Endothelial cell of umbilical vein (primary cell): ENCODE results near the gene CNOT4.

Experiments
- CTCF ChIP-seq, 2 donors: IDR thresholded peaks; 1 replicate in 1 of 2; 2 replicates in 1 of 2; pipeline ENCODE4 v1.5.1; 2011; ENCODE audit warnings: low read length in 2 of 2, mild to moderate bottlenecking in 2 of 2, moderate library complexity in 2 of 2, control low read depth in 1 of 2, inconsistent platforms in 1 of 2, low read depth in 1 of 2; ENCODE audit not compliant: insufficient read depth in 1 of 2; ENCODE audit errors: extremely low read depth in 1 of 2
- EZH2 ChIP-seq: IDR thresholded peaks from 2 replicates; pipeline ENCODE4 v1.6.1; 2012; ENCODE audit warnings: borderline replicate concordance, low read depth, mild to moderate bottlenecking, moderate library complexity, low read length, inconsistent platforms; ENCODE audit not compliant: severe bottlenecking
- FOS ChIP-seq: IDR thresholded peaks from 2 replicates; pipeline ENCODE4 v1.6.1; 2011; ENCODE audit warnings: mild to moderate bottlenecking, low read length, moderate library complexity, borderline replicate concordance; ENCODE audit not compliant: insufficient read depth
- JUN ChIP-seq: IDR thresholded peaks from 2 replicates; pipeline ENCODE4 v1.6.1; 2011; ENCODE audit warnings: borderline replicate concordance, low read depth; ENCODE audit not compliant: insufficient read length, insufficient read depth
- MAX ChIP-seq: IDR thresholded peaks from 2 replicates; pipeline ENCODE4 v1.6.1; 2011; ENCODE audit not compliant: insufficient read depth, insufficient read length
- MYC ChIP-seq: IDR thresholded peaks from one replicate; pipeline ENCODE4 v1.6.1; 2011; ENCODE audit warnings: mild to moderate bottlenecking, low read depth, low read length
- POLR2A ChIP-seq: IDR thresholded peaks from 2 replicates; pipeline ENCODE4 v1.6.1; 2012; ENCODE audit warnings: low read depth, mild to moderate bottlenecking, control low read depth, low read length
- POLR2AphosphoS5 ChIP-seq: IDR thresholded peaks from 2 replicates; pipeline ENCODE4 v1.6.1; 2012; ENCODE audit warnings: low read depth, mild to moderate bottlenecking, control low read depth, low read length, moderate library complexity; ENCODE audit not compliant: insufficient read depth

GRCh38 chr7:135381369-135381768 is 128.5 kb downstream of the CNOT4 start:
- TF ChIP-seq CTCF (IDR thresholded peaks at IDR 0.05; ENCODE audit: extremely low read depth in 1 of 2, insufficient read depth in 1 of 2, low read depth in 1 of 2, low read length in 2 of 2) (no peak), JUN (no peak), POLR2AphosphoS5 (no peak), POLR2A (no peak), MYC (no peak), EZH2 (no peak), FOS (no peak), MAX (no peak)
